DMS79 (cell line): Measurements from ENCODE around the gene NRK.
"Not testable (repeated sequence)": the region's sequence is repeated elsewhere in the genome, so short reads cannot be mapped to it uniquely, and the experiment has no call there.

ENCODE experiments used
- DNase-seq: peaks from one replicate; lab custom pipeline; 2025; lab: John Stamatoyannopoulos, UW

The NRK gene

GRCh38 chrX:105880491-105880890 lies 58.2 kb downstream of the NRK start:
- no peak for DNase-seq

GRCh38 chrX:105882581-105883275 lies 60.4 kb downstream of the NRK start:
- DNase-seq, result no peak

- DNase-seq, result no peak
Observed at GRCh38 chrX:105894721-105895120, 72.4 kb downstream of the NRK start.

- DNase-seq, result no peak
Observed at GRCh38 chrX:105909576-105909975, 87.2 kb downstream of the NRK start.

GRCh38 chrX:105910563-105911105 lies 88.3 kb downstream of the NRK start:
- no peak for DNase-seq

- no peak for DNase-seq
Observed at GRCh38 chrX:105945266-105945665, 122.9 kb downstream of the NRK start.

GRCh38 chrX:105969487-105969886 lies 147.1 kb downstream of the NRK start:
- DNase-seq, result no peak

GRCh38 chrX:105972690-105973386 lies 150.5 kb downstream of the NRK start:
- DNase-seq, result no peak

GRCh38 chrX:105973387-105973739 lies 151.0 kb downstream of the NRK start:
- DNase-seq, result no peak

- DNase-seq, result no peak
Observed at GRCh38 chrX:105975382-105975781, 153.0 kb downstream of the NRK start.

GRCh38 chrX:105981772-105982485 lies 159.6 kb downstream of the NRK start:
- DNase-seq, result no peak

- DNase-seq, result not testable (repeated sequence)
Observed at GRCh38 chrX:105988487-105988886, 166.1 kb downstream of the NRK start.

GRCh38 chrX:105999294-105999693 lies 177.0 kb downstream of the NRK start:
- DNase-seq, result no peak

GRCh38 chrX:106000203-106000602 lies 177.9 kb downstream of the NRK start:
- DNase-seq, result no peak

GRCh38 chrX:106000609-106001008 lies 178.3 kb downstream of the NRK start:
- not testable (repeated sequence) for DNase-seq

- DNase-seq, result no peak
Observed at GRCh38 chrX:106005684-106006083, 183.3 kb downstream of the NRK start.

- no peak for DNase-seq
Observed at GRCh38 chrX:106007815-106008214, 185.5 kb downstream of the NRK start.
